Stomach (tissue), 9 donors: ENCODE data around the gene SGK2. TPM values are rescaled to one million over a fixed set of nuclear protein-coding genes. Genes with fewer than 3 reads are reported as not detected.

Experiments used
- DNase-seq, 2 donors: peaks; one replicate each; pipeline versions ENCODE4 v3.0.0 to v3.0.0-alpha.2; 2013 to 2019
- H3K27ac ChIP-seq, 5 donors: fragments of 200-600 bp in 4 of 5; sonication (generic) in 4 of 5; one replicate each; pipeline ENCODE4 v1.5.1; 2013 to 2019; ENCODE audit warnings: mild to moderate bottlenecking in 1 of 5, moderate library complexity in 1 of 5
- H3K27me3 ChIP-seq, 3 donors: fragments of 200-600 bp; sonication (generic); one replicate each; pipeline ENCODE4 v1.5.1; 2017 to 2019; ENCODE audit warnings: mixed run types in 1 of 3
- H3K36me3 ChIP-seq, 4 donors: fragments of 200-600 bp; sonication (generic); 1 replicate in 3 of 4; 2 replicates in 1 of 4; pipeline ENCODE4 v1.5.1; 2016 to 2019
- H3K4me1 ChIP-seq, 4 donors: fragments of 200-600 bp; sonication (generic); one replicate each; pipeline ENCODE4 v1.5.1; 2016 to 2019
- H3K4me3 ChIP-seq, 4 donors: fragments of 200-600 bp; sonication (generic) in 3 of 4; one replicate each; pipeline ENCODE4 v1.5.1; 2016 to 2019; ENCODE audit warnings: mild to moderate bottlenecking in 1 of 4
- H3K9me3 ChIP-seq, 4 donors: fragments of 200-600 bp; sonication (generic); one replicate each; pipeline ENCODE4 v1.5.1; 2016 to 2019
- CTCF ChIP-seq, 7 experiments: fragments of 450-650 bp in 4 of 7; fragments of 200-600 bp in 3 of 7; sonication (generic) in 3 of 7; IDR thresholded peaks; one replicate each; pipeline ENCODE4 v1.5.1; 2016 to 2019; ENCODE audit warnings: antibody characterized with exemption in 7 of 7, control low read depth in 2 of 7, mild to moderate bottlenecking in 1 of 7
- EP300 ChIP-seq: sonication (generic); formaldehyde crosslinking; IDR thresholded peaks from one replicate; pipeline ENCODE4 v1.6.1; 2017; ENCODE audit warnings: antibody characterized with exemption
- POLR2A ChIP-seq, 4 donors: fragments of 450-650 bp; IDR thresholded peaks; one replicate each; pipeline ENCODE4 v1.6.1; 2016; ENCODE audit warnings: antibody characterized with exemption in 4 of 4, control low read depth in 2 of 4, mild to moderate bottlenecking in 1 of 4, moderate library complexity in 1 of 4
- POLR2AphosphoS5 ChIP-seq, 3 donors: sonication (generic); formaldehyde crosslinking; IDR thresholded peaks; one replicate each; pipeline ENCODE4 v1.6.1; 2016; ENCODE audit warnings: antibody characterized with exemption in 3 of 3
- WGBS, 5 donors: extraction: QIAGEN DNeasy Blood & Tissue Kit in 3 of 5; methylation state at CpG; one replicate each; pipeline versions ENCODE4 v1.1.5 to v1.1.7; 2013 to 2018; 5-methylcytosine and 5-hydroxymethylcytosine counted together
- intact Hi-C: fragments of 100-400 bp; cut with DNase I; formaldehyde crosslinking; loops from one replicate; pipeline ENCODE4 v1.15.1; 2023; ENCODE audit warnings: low total_unique reads
- polyA plus RNA-seq, 3 donors: library from polyadenylated mRNA; stranded (reverse); fragments of 200-250 nt; gene quantifications; one replicate each; pipeline ENCODE4 v1.2.3, GENCODE V29; 2013
- total RNA-seq, 5 donors: library from RNA; depleted of rRNA; stranded (reverse); fragments of >200 nt; gene quantifications; one replicate each; pipeline versions ENCODE4 v1.1.0 to v1.2.3, GENCODE V29; 2014 to 2016
- donor health status: healthy with polysubstance abuse.
- donor health status: Bipolar disorder and iron deficiency.
- donor health status: healthy.

SGK2 gene
- total and polyA plus RNA-seq, 8 donors = 2.1 to 118 (median 24.0) TPM

GRCh38 chr20:43536041-43536816 is 22.6 kb upstream of the SGK2 start:
- no peak for TF ChIP-seq POLR2AphosphoS5 (IDR thresholded peaks at IDR 0.05)
- TF ChIP-seq POLR2A (IDR thresholded peaks at IDR 0.05) = no peak
- TF ChIP-seq EP300 = no peak
- no peak for TF ChIP-seq CTCF (IDR thresholded peaks at IDR 0.05)
- intact Hi-C loops = no loop called here
- Histone ChIP-seq H3K36me3 (peaks cover 0 to 60% (median 32%) of the 10 kb centered on the region in 4 donors), H3K4me3 (no peak overlapping the region), H3K9me3 (no peaks in the 10 kb centered on the region), H3K27ac (no peak overlapping the region), H3K27me3 (no peaks in the 10 kb centered on the region), H3K4me1 (peaks cover 0 to 5% (median 0%) of the 10 kb centered on the region in 4 donors)
- no peak for DNase-seq
- WGBS, 5 donors = 89 to 92% (median 91%) methylated on average over 16 to 19 of the region's 19 CpGs

- no peak for DNase-seq
- no peak overlapping the region for H3K27ac ChIP-seq
- WGBS, 5 donors = 54 to 88% (median 69%) methylated on average over 2 of the region's 2 CpGs
- no peaks in the 10 kb centered on the region for H3K27me3 ChIP-seq
- H3K4me1 ChIP-seq = peaks cover 0 to 5% (median 0%) of the 10 kb centered on the region in 4 donors
- H3K9me3 ChIP-seq = no peaks in the 10 kb centered on the region
- intact Hi-C loops = no loop called here
- no peak overlapping the region for H3K4me3 ChIP-seq
- no peak for TF ChIP-seq CTCF (IDR thresholded peaks at IDR 0.05)
- TF ChIP-seq EP300 = no peak
- no peak for TF ChIP-seq POLR2A (IDR thresholded peaks at IDR 0.05)
- TF ChIP-seq POLR2AphosphoS5 (IDR thresholded peaks at IDR 0.05) = no peak
- peaks cover 0 to 67% (median 34%) of the 10 kb centered on the region in 4 donors for H3K36me3 ChIP-seq
Measured at GRCh38 chr20:43536817-43537440, 21.9 kb upstream of the SGK2 start.

DNA sequence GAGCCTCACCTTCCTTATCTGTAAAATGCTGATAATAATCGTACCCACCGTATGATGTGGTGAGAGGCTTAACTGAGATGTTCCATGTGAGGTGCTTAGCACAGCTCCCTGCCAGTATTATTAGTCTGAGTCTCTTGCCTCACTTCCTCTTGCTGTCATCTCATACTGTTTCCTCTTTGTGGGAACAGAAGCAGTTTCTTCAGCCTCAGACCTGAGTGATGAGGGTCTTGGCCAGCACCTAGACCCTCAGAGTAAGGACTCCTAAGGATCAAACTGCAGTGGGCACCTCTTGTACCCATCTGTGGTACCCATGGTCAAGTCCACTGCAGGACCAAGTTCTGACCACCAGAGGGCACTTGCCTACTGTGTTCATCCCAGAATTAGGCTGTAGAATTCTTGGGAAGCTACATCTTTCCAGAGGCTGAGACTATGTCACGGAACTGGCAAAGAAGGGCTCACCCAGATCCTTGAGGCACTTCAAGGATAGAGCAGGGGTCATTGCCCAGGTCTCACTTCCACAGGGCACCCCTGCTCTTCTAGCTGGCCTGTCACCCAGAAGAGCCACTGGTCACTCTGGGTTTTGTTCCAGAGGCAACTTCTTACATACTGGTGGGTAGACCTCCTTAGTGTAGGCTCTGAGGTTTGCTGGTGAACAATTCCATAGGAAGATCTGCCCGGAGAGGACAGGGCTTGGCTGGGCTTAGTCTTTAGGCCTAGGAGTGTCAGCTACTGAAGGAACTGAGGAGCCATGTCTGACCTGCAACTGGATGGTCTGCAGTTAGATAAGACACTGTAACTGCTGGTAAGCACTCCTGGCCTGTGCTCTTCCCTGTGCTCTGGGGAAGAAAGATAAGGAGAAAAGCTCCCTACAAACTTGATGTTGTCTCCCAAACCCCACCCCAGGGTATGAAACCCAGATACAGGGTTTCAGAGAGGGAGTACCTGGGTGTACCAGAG is 20.6 kb upstream of the SGK2 start:
- peak; percentile 78 to 82 for DNase-seq
- Histone ChIP-seq H3K27me3 (no peaks in the 10 kb centered on the region), H3K9me3 (no peaks in the 10 kb centered on the region), H3K36me3 (peaks cover 0 to 71% (median 36%) of the 10 kb centered on the region in 4 donors), H3K4me1 (peaks cover 0 to 5% (median 0%) of the 10 kb centered on the region in 4 donors), H3K27ac (no peak overlapping the region), H3K4me3 (no peak overlapping the region)
- intact Hi-C loops = no loop called here
- WGBS, 5 donors = 14 to 41% (median 24%) methylated on average over 4 of the region's 4 CpGs
- TF ChIP-seq POLR2A (IDR thresholded peaks at IDR 0.05) = no peak
- peak in 5 of 7 experiments; percentile 82 to 92 (median 90) for TF ChIP-seq CTCF (IDR thresholded peaks at IDR 0.05)
- no peak for TF ChIP-seq EP300
- TF ChIP-seq POLR2AphosphoS5 (IDR thresholded peaks at IDR 0.05) = peak in 1 of 3 donors; percentile 59
